Astrocyte of the cerebellum (primary cell): ENCODE results near the gene CNBD2.
A peak's percentile ranks its signal among the peaks of the same experiment; 100 is the strongest.
"Not testable (repeated sequence)": the region's sequence is repeated elsewhere in the genome, so short reads cannot be mapped to it uniquely, and the experiment has no call there.

Experiments used
- DNase-seq: peaks from one replicate; pipeline ENCODE4 v3.0.0-alpha.2; 2011; ENCODE audit warnings: low read depth
- H3K4me3 ChIP-seq: 2 replicates; pipeline ENCODE4 v1.5.1; 2011; ENCODE audit warnings: mild to moderate bottlenecking, low read depth, low read length, moderate library complexity
- in situ Hi-C: cut with HindIII; loops from 2 replicates; pipeline ENCODE4 v1.10.0; 2017; ENCODE audit warnings: low sequenced_read_pairs
- TF ChIP-seq, protein P1 (sequence below): IDR thresholded peaks from 2 replicates; pipeline ENCODE4 v1.5.1; 2012; ENCODE audit warnings: low read length, low read depth, moderate library complexity, mild to moderate bottlenecking; ENCODE audit errors: missing control alignments

Gene CNBD2

DNA sequence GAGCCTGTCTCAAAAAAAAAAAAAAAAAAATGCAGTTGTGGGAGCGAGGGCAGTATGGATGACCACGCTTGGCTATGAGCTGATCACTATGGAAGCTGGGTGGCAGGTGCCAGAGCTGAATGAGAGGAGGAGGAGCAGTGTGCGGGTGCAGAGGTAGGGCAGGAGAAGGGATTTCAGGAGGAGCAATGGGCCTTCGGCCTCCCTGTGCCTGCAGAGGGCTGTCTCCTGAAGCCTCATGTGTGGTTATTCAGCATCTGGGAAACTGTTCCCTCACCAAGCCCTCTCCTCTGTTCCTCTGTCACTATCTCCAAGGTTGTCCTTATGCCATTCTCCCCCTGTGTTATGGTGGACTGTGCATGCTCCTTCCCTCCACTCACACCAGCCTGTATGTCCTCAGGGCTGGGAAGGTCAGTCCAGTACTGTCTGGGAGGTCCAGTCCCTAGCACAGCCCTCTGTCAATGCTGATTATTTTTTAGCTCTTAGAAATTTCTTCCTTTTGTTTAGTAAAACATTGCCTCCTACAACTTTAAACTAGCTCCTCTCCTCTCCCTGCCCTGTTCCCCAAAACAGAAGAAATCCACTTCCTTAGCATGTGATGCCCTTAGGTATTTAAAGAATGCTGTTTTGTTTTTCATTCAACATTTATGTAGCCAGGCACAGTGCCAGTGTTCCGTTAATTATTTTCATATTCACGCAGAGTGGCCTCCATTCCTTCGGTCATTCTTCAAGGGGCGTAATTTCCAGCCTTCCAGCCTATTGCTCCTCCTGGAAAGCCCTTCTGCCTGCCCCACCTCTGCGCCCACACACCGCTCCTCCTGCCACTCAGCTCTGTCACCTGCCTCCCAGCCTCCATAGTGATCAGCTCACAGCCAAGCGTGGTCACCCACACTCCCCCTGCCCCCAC is 48.9 kb downstream of the CNBD2 start:
- H3K4me3 ChIP-seq: no peak overlapping the region
- in situ Hi-C loops: no loop called here
- TF ChIP-seq, protein P1, sequence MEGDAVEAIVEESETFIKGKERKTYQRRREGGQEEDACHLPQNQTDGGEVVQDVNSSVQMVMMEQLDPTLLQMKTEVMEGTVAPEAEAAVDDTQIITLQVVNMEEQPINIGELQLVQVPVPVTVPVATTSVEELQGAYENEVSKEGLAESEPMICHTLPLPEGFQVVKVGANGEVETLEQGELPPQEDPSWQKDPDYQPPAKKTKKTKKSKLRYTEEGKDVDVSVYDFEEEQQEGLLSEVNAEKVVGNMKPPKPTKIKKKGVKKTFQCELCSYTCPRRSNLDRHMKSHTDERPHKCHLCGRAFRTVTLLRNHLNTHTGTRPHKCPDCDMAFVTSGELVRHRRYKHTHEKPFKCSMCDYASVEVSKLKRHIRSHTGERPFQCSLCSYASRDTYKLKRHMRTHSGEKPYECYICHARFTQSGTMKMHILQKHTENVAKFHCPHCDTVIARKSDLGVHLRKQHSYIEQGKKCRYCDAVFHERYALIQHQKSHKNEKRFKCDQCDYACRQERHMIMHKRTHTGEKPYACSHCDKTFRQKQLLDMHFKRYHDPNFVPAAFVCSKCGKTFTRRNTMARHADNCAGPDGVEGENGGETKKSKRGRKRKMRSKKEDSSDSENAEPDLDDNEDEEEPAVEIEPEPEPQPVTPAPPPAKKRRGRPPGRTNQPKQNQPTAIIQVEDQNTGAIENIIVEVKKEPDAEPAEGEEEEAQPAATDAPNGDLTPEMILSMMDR: no peak
- peak; percentile 68 for DNase-seq

- TF ChIP-seq, protein P1: no peak
- H3K4me3 ChIP-seq: no peak overlapping the region
- in situ Hi-C loops: no loop called here
- no peak for DNase-seq
Measured at GRCh38 chr20:36018208-36018988, 50.0 kb downstream of the CNBD2 start.

DNA sequence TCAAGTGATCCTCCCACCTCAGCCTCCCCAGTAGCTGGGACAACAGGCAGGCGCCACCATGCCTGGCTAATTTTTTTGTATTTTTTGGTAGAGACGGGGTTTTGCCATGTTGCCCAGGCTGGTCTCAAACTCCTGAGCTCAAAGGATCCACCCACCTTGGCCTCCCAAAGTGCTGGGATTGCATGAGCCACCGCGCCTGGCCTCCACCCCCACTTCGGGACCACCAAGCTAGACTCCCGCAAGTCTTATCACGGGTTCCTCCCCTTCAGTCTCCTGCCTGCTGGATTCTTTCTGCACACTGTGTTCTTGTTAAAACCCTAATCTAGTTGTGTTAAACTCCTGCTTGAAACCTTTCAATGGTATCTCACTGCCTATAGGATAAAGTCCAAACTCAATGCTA is 57.7 kb downstream of the CNBD2 start:
- not testable (repeated sequence) for H3K4me3 ChIP-seq, DNase-seq
- in situ Hi-C loops: loop anchor here (5.0 kb wide), 2 partner anchors 49 to 86 kb away; no protein-coding TSS in a partner anchor

GRCh38 chr20:36028106-36028808 is 59.9 kb downstream of the CNBD2 start:
- DNase-seq: no peak
- TF ChIP-seq, protein P1: no peak
- in situ Hi-C loops: loop anchor here (5.0 kb wide), 2 partner anchors 51 to 84 kb away; no protein-coding TSS in a partner anchor
- H3K4me3 ChIP-seq: no peak overlapping the region

DNA sequence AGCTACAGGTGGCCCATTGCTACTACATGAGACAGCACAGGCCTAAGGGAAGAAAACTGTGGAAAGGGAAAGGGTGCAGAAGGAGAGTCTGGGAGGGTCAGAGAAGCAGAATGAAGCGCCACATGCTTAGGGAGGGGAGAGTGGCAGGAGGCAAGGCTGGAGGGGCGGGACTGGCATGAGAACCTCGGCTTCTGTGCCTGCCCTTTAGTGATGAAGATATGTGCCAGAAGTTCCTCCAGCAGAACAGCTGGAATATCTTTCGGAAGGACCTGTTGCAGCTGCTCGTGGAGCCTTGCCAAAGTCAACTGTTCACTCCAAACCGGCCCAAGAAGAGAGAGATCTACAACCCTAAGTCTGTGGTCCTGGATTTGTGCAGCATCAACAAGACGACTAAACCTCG is 61.8 kb downstream of the CNBD2 start:
- in situ Hi-C loops: no loop called here
- TF ChIP-seq, protein P1: no peak
- H3K4me3 ChIP-seq: no peak overlapping the region
- DNase-seq: no peak

- no peak for DNase-seq
- in situ Hi-C loops: no loop called here
- TF ChIP-seq, protein P1: no peak
- no peak overlapping the region for H3K4me3 ChIP-seq
Measured at GRCh38 chr20:36031806-36032205, 63.4 kb downstream of the CNBD2 start.
